ENCODE data around the gene F7.
"Not testable (repeated sequence)": the region's sequence is repeated elsewhere in the genome, so short reads cannot be mapped to it uniquely, and the experiment has no call there.

Gene F7

GRCh38 chr13:113105921-113106452 is 396 bp downstream of the F7 start:
- ChIA-PET CTCF (no interaction called here), POLR2A (no interaction called here)
- no peak for TF ChIP-seq CTCF (IDR thresholded peaks at IDR 0.05; ENCODE audit: insufficient read depth, low read length, missing control alignments)
- H3K4me3 ChIP-seq (ENCODE audit: low read depth, low read length) = no peak overlapping the region
- no peak for DNase-seq (ENCODE audit: low read depth, low spot score)

GRCh38 chr13:113106711-113107351 is 1.2 kb downstream of the F7 start:
- TF ChIP-seq CTCF (IDR thresholded peaks at IDR 0.05; ENCODE audit: insufficient read depth, low read length, missing control alignments) = no peak
- DNase-seq (ENCODE audit: low read depth, low spot score) = no peak
- POLR2A ChIA-PET = no interaction called here
- CTCF ChIA-PET = no interaction called here
- H3K4me3 ChIP-seq (ENCODE audit: low read depth, low read length) = no peak overlapping the region

- H3K4me3 ChIP-seq (ENCODE audit: low read depth, low read length); CTCF ChIA-PET; POLR2A ChIA-PET; DNase-seq (ENCODE audit: low read depth, low spot score): not testable (repeated sequence)
Measured at GRCh38 chr13:113108521-113108920, 2.9 kb downstream of the F7 start.

- POLR2A ChIA-PET = no interaction called here
- TF ChIP-seq CTCF (IDR thresholded peaks at IDR 0.05; ENCODE audit: insufficient read depth, low read length, missing control alignments) = no peak
- H3K4me3 ChIP-seq (ENCODE audit: low read depth, low read length) = no peak overlapping the region
- no peak for DNase-seq (ENCODE audit: low read depth, low spot score)
- CTCF ChIA-PET = no interaction called here
Measured at GRCh38 chr13:113109151-113110047, 3.8 kb downstream of the F7 start.

GRCh38 chr13:113110048-113110851 is 4.7 kb downstream of the F7 start:
- ChIA-PET POLR2A (no interaction called here), CTCF (no interaction called here)
- peak overlapping the region; percentile 33 for H3K4me3 ChIP-seq (ENCODE audit: low read depth, low read length)
- TF ChIP-seq CTCF (IDR thresholded peaks at IDR 0.05; ENCODE audit: insufficient read depth, low read length, missing control alignments) = no peak
- no peak for DNase-seq (ENCODE audit: low read depth, low spot score)

GRCh38 chr13:113110852-113111315 is 5.3 kb downstream of the F7 start:
- CTCF ChIA-PET = no interaction called here
- POLR2A ChIA-PET = no interaction called here
- DNase-seq (ENCODE audit: low read depth, low spot score) = no peak
- no peak for TF ChIP-seq CTCF (IDR thresholded peaks at IDR 0.05; ENCODE audit: insufficient read depth, low read length, missing control alignments)
- H3K4me3 ChIP-seq (ENCODE audit: low read depth, low read length) = peak overlapping the region; percentile 33

GRCh38 chr13:113111821-113112220 is 6.2 kb downstream of the F7 start:
- DNase-seq (ENCODE audit: low read depth, low spot score); POLR2A ChIA-PET; H3K4me3 ChIP-seq (ENCODE audit: low read depth, low read length); CTCF ChIA-PET: not testable (repeated sequence)

GRCh38 chr13:113112475-113112874 is 6.9 kb downstream of the F7 start:
- POLR2A ChIA-PET; H3K4me3 ChIP-seq (ENCODE audit: low read depth, low read length); CTCF ChIA-PET; DNase-seq (ENCODE audit: low read depth, low spot score): not testable (repeated sequence)

Data from AG04449 (cell line).